CD8-positive, alpha-beta memory T cell (primary cell): Measurements from ENCODE around the gene GJC3. TPM values are rescaled to one million over a fixed set of nuclear protein-coding genes. Genes with fewer than 3 reads are reported as not detected.
A peak's percentile ranks its signal among the peaks of the same experiment; 100 is the strongest.

Source experiments
- CTCF ChIA-PET: fragments of 350-600 bp; sonication (Branson Sonifier 250); formaldehyde crosslinking; loops from one replicate; lab custom pipeline; 2021; ENCODE audit warnings: antibody characterized with exemption; lab: Charles Lee
- POLR2A ChIA-PET: fragments of 350-600 bp; sonication (Branson Sonifier 250); formaldehyde crosslinking; loops from one replicate; lab custom pipeline; 2021; ENCODE audit warnings: antibody characterized with exemption; lab: Charles Lee
- DNase-seq, 5 donors: peaks; one replicate each; pipeline versions ENCODE4 v3.0.0 to v3.0.0-alpha.2; 2020 to 2022; ENCODE audit warnings: mixed read lengths in 1 of 5
- H3K27ac ChIP-seq: one replicate; pipeline ENCODE4 v1.7.0; 2013; ENCODE audit warnings: low read depth, mild to moderate bottlenecking, low read length, moderate library complexity
- H3K27me3 ChIP-seq: 2 replicates; pipeline ENCODE4 v1.7.0; 2013; ENCODE audit warnings: low read length, mild to moderate bottlenecking; ENCODE audit not compliant: insufficient read depth, poor library complexity, severe bottlenecking
- H3K36me3 ChIP-seq: 2 replicates; pipeline ENCODE4 v1.7.0; 2013; ENCODE audit warnings: mild to moderate bottlenecking, low read length, moderate library complexity; ENCODE audit not compliant: insufficient read depth
- H3K4me1 ChIP-seq: 2 replicates; pipeline ENCODE4 v1.7.0; 2013; ENCODE audit warnings: mild to moderate bottlenecking, low read length, moderate library complexity; ENCODE audit not compliant: insufficient read depth
- H3K4me3 ChIP-seq: 2 replicates; pipeline ENCODE4 v1.7.0; 2013; ENCODE audit warnings: mild to moderate bottlenecking, low read length
- H3K9me3 ChIP-seq: 2 replicates; pipeline ENCODE4 v1.7.0; 2013; ENCODE audit warnings: mild to moderate bottlenecking, low read length
- H3K27ac Mint-ChIP-seq, 8 donors: one replicate each; pipeline ENCODE4 v1.8.0; 2020 to 2021; ENCODE audit warnings: mixed read lengths in 8 of 8, mild to moderate bottlenecking in 6 of 8, inconsistent platforms in 3 of 8, moderate library complexity in 3 of 8
- H3K27me3 Mint-ChIP-seq, 2 donors: one replicate each; pipeline ENCODE4 v1.8.0; 2020 to 2021; ENCODE audit warnings: mixed read lengths in 2 of 2, mild to moderate bottlenecking in 1 of 2, moderate library complexity in 1 of 2
- H3K36me3 Mint-ChIP-seq, 3 donors: one replicate each; pipeline ENCODE4 v1.8.0; 2020 to 2021; ENCODE audit warnings: mixed read lengths in 3 of 3, inconsistent platforms in 1 of 3, mild to moderate bottlenecking in 1 of 3
- H3K4me1 Mint-ChIP-seq, 3 donors: one replicate each; pipeline ENCODE4 v1.8.0; 2020 to 2021; ENCODE audit warnings: mixed read lengths in 3 of 3, inconsistent platforms in 1 of 3, mild to moderate bottlenecking in 1 of 3
- H3K4me3 Mint-ChIP-seq, 7 donors: one replicate each; pipeline ENCODE4 v1.8.0; 2020 to 2021; ENCODE audit warnings: mixed read lengths in 7 of 7, mild to moderate bottlenecking in 6 of 7, moderate library complexity in 4 of 7, inconsistent platforms in 2 of 7
- H3K9me3 Mint-ChIP-seq, 5 donors: one replicate each; pipeline ENCODE4 v1.8.0; 2020 to 2022; ENCODE audit warnings: mixed read lengths in 5 of 5, mild to moderate bottlenecking in 3 of 5, moderate library complexity in 2 of 5, inconsistent platforms in 1 of 5
- polyA plus RNA-seq: library from polyadenylated mRNA; unstranded; fragments of 300-500 nt; fragmentation: Illumina TruSeq; gene quantifications from one replicate; pipeline ENCODE4 v1.2.3, GENCODE V29; 2021
- total RNA-seq, 2 experiments: library from RNA; stranded (reverse); gene quantifications; one replicate each; pipeline ENCODE4 v1.2.3, GENCODE V29; 2021

The GJC3 gene
- total and polyA plus RNA-seq, 3 experiments from 2014 or later: 0.20 TPM; not detected in 2

DNA sequence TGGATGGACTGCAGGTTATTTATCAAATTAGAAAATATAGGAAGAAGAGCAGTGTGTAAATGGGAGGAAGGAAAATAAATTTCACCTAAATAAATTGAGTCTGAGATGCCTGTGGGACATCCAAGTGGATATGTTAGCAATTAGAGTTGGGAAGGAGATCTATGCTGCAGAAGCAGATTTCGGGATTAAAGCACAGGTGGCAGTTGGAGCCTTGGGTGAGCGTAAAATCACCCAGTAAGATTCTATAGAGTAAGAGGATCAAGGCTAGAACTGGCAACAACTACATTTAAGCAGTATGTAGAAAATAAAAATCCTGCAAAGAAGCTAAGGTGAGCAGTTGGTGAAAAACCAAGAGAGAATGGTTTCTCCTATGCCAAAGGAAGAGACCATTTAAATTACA is 18.4 kb downstream of the GJC3 start:
- Mint-ChIP-seq H3K4me3 (no peak overlapping the region), H3K9me3 (no peaks in the 10 kb centered on the region), H3K27me3 (no peaks in the 10 kb centered on the region), H3K36me3 (peaks cover 0 to 77% (median 14%) of the 10 kb centered on the region in 3 donors), H3K27ac (peak overlapping the region in 1 of 8 donors; percentile 8), H3K4me1 (peaks cover 45 to 78% (median 67%) of the 10 kb centered on the region in 3 donors)
- DNase-seq: no peak
- H3K27me3 ChIP-seq: no peaks in the 10 kb centered on the region
- H3K36me3 ChIP-seq: peaks cover 26% of the 10 kb centered on the region
- POLR2A ChIA-PET: no interaction called here
- H3K4me1 ChIP-seq: peaks cover 25% of the 10 kb centered on the region
- H3K9me3 ChIP-seq: no peaks in the 10 kb centered on the region
- no peak overlapping the region for H3K27ac ChIP-seq
- CTCF ChIA-PET: interaction anchor here (4.7 kb wide), 1 partner anchor 79 kb away, joined by 51 read pairs; no protein-coding TSS in a partner anchor
- no peak overlapping the region for H3K4me3 ChIP-seq

DNA sequence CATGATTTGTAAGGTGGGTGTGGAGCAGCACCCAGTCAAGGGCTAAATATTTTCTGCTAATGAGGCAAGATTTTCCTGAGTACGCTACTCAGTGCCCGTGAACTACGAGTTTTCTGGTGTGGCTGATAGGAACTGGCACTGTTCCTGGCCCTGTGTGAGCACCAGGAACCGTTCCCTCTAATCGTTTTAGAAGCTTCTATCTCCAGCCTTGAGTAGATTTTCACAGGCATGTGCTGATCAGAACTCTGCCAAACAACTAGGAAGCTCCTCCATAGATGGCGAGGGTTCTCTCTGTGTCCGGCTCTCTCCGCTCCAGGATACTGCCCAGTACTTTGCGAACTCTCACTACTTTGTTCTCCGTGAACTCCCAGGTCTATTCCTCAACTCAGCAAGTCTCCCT is 27.8 kb downstream of the GJC3 start:
- Mint-ChIP-seq H3K4me1 (peaks cover 15 to 17% (median 16%) of the 10 kb centered on the region in 3 donors), H3K9me3 (no peaks in the 10 kb centered on the region), H3K27ac (no peak overlapping the region), H3K4me3 (no peak overlapping the region), H3K36me3 (peaks cover 16 to 77% (median 31%) of the 10 kb centered on the region in 3 donors), H3K27me3 (no peaks in the 10 kb centered on the region)
- DNase-seq: no peak
- H3K4me3 ChIP-seq: no peak overlapping the region
- no peaks in the 10 kb centered on the region for H3K4me1 ChIP-seq
- no peaks in the 10 kb centered on the region for H3K9me3 ChIP-seq
- H3K36me3 ChIP-seq: peaks cover 35% of the 10 kb centered on the region
- H3K27me3 ChIP-seq: no peaks in the 10 kb centered on the region
- no peak overlapping the region for H3K27ac ChIP-seq
- ChIA-PET POLR2A (interaction anchor here (0.5 kb wide), 1 partner anchor 420 kb away, joined by 5 read pairs; no protein-coding TSS in a partner anchor), CTCF (no interaction called here)

DNA sequence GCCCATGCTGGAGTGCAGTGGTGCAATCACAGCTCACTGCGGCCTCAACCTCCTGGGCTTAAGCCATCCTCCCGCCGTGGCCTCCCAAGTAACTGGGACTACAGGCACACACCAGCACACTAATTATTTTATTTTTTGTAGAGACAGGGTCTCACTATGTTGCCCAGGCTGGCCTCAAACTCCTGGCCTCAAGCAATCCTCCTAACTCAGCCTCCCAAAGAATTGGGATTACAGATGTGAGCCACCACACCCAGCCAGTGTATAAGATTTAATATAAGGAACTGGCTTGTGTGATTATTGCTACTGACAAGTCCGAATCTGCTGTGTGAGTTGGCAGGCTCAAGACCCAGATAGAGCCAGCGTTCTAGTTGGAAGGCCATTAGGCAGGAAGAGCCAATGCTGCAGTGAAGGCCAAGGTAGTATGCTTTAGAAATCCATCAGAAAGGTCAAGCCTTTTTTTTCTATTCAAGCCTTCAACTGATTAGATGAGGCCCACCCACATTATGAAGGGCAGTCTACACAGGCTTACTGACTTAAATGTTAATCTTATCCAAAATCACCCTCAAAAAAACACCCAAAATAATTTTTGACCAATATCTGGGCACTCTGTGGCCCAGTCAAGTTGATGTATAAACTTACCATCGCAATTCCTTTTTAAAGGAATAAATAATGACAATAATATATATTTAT is 29.4 kb downstream of the GJC3 start:
- no peaks in the 10 kb centered on the region for H3K9me3 ChIP-seq
- Mint-ChIP-seq H3K36me3 (peaks cover 16 to 61% (median 31%) of the 10 kb centered on the region in 3 donors), H3K27me3 (no peaks in the 10 kb centered on the region), H3K4me1 (peaks cover 12 to 16% (median 14%) of the 10 kb centered on the region in 3 donors), H3K4me3 (no peak overlapping the region), H3K9me3 (no peaks in the 10 kb centered on the region), H3K27ac (peak overlapping the region in 1 of 8 donors; percentile 77)
- no peak overlapping the region for H3K4me3 ChIP-seq
- peaks cover 35% of the 10 kb centered on the region for H3K36me3 ChIP-seq
- DNase-seq: no peak
- POLR2A ChIA-PET: no interaction called here
- no peaks in the 10 kb centered on the region for H3K27me3 ChIP-seq
- CTCF ChIA-PET: interaction anchor here (1.0 kb wide), 1 partner anchor 13 kb away, joined by 3 read pairs; no protein-coding TSS in a partner anchor
- no peaks in the 10 kb centered on the region for H3K4me1 ChIP-seq
- no peak overlapping the region for H3K27ac ChIP-seq

DNA sequence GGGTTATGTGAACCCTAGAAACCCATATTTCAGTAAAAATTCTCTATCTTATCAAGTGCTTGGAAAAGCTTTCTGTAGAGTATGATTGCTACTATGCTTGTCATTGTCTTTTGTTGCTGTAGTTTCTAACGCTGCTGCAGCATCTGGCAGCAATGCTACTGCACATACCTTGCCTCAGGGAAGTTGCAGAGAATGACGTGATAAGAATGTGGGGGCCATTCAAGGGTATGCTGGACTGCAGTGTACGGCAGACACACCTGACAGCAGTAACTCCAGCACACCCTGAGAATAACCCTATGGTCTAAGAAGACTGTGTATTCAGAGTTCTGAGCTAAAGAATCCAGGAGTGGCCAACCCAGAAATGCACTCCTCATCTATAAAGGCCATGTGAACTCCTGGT is 30.6 kb downstream of the GJC3 start:
- no peaks in the 10 kb centered on the region for H3K27me3 Mint-ChIP-seq
- H3K36me3 Mint-ChIP-seq: peaks cover 16 to 52% (median 31%) of the 10 kb centered on the region in 3 donors
- Histone ChIP-seq H3K27me3 (no peaks in the 10 kb centered on the region), H3K4me1 (no peaks in the 10 kb centered on the region), H3K27ac (no peak overlapping the region), H3K36me3 (peaks cover 28% of the 10 kb centered on the region), H3K9me3 (no peaks in the 10 kb centered on the region), H3K4me3 (no peak overlapping the region)
- no peaks in the 10 kb centered on the region for H3K9me3 Mint-ChIP-seq
- H3K4me1 Mint-ChIP-seq: peaks cover 11 to 16% (median 14%) of the 10 kb centered on the region in 3 donors
- ChIA-PET CTCF (no interaction called here), POLR2A (interaction anchor here (0.5 kb wide), 1 partner anchor 24 kb away, joined by 3 read pairs; no protein-coding TSS in a partner anchor)
- H3K4me3 Mint-ChIP-seq: no peak overlapping the region
- H3K27ac Mint-ChIP-seq: peak overlapping the region in 4 of 8 donors; percentile 11 to 60 (median 34)
- no peak for DNase-seq

DNA sequence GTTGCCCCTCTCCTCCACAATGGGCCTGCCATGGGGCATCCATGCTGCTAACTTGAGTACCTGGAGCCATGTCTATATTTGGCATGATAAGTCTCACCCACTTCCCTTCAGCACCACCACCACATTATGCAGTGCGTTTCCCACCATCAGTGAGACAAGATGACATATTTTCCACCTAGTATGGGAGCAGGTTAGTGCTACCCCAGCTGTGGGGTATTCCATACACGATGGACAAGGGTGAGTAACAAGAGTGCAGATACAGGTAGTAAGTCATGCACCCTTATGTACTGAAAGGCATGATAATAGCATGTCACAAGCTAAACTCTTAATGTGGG is 31.4 kb downstream of the GJC3 start:
- H3K27ac Mint-ChIP-seq: peak overlapping the region in 6 of 8 donors; percentile 21 to 90 (median 65)
- CTCF ChIA-PET: no interaction called here

DNA sequence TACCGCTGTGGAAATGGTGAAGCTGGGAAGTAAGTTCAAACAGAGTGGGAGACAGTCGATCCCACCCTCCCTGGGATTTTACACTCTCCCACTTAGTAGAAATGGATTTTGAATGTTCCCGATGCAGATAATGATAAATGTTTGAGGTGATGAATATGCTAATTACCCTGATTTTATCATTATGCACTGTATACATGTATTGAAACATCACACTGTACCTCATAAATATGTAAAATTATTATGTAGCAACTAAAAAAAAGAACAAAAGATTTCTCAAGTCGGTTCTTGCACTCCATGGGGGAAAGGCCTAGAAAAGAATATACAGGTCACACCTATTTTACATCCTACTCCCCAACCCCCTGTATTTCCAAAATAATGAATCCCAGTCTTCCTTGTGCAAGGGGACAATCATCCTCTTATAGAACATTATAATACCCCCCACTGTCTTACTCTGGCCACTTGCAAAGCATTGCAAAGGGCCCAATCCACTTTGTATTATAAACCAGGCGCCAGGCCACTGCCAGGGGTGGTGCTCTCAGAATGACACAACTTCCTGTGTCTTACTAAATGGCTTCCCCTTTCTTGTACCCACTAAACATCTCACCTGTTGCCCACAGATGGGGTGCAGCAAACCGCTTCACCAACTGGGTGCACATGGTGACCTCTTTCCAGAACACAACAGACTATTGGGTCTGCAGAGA is 31.9 kb downstream of the GJC3 start:
- no peaks in the 10 kb centered on the region for H3K9me3 ChIP-seq
- no peaks in the 10 kb centered on the region for H3K4me1 ChIP-seq
- Mint-ChIP-seq H3K27ac (peak overlapping the region in 6 of 8 donors; percentile 21 to 90 (median 74)), H3K9me3 (no peaks in the 10 kb centered on the region), H3K4me1 (peaks cover 12 to 16% (median 14%) of the 10 kb centered on the region in 3 donors), H3K4me3 (no peak overlapping the region), H3K27me3 (peaks cover 0 to 3% of the 10 kb centered on the region in 2 donors), H3K36me3 (peaks cover 6 to 46% (median 22%) of the 10 kb centered on the region in 3 donors)
- CTCF ChIA-PET: no interaction called here
- peaks cover 16% of the 10 kb centered on the region for H3K36me3 ChIP-seq
- DNase-seq: no peak
- no peak overlapping the region for H3K27ac ChIP-seq
- H3K4me3 ChIP-seq: no peak overlapping the region
- no peaks in the 10 kb centered on the region for H3K27me3 ChIP-seq
- POLR2A ChIA-PET: no interaction called here

More for the DNA sequence above, 31.4 kb downstream of the GJC3 start:
- Mint-ChIP-seq H3K4me3 (no peak overlapping the region), H3K4me1 (peaks cover 11 to 16% (median 14%) of the 10 kb centered on the region in 3 donors), H3K27me3 (peaks cover 0 to under 1% of the 10 kb centered on the region in 2 donors), H3K9me3 (no peaks in the 10 kb centered on the region), H3K36me3 (peaks cover 12 to 46% (median 27%) of the 10 kb centered on the region in 3 donors)
- Histone ChIP-seq H3K27me3 (no peaks in the 10 kb centered on the region), H3K27ac (no peak overlapping the region), H3K36me3 (peaks cover 21% of the 10 kb centered on the region), H3K4me1 (no peaks in the 10 kb centered on the region), H3K9me3 (no peaks in the 10 kb centered on the region), H3K4me3 (no peak overlapping the region)
- POLR2A ChIA-PET: no interaction called here
- DNase-seq: no peak

DNA sequence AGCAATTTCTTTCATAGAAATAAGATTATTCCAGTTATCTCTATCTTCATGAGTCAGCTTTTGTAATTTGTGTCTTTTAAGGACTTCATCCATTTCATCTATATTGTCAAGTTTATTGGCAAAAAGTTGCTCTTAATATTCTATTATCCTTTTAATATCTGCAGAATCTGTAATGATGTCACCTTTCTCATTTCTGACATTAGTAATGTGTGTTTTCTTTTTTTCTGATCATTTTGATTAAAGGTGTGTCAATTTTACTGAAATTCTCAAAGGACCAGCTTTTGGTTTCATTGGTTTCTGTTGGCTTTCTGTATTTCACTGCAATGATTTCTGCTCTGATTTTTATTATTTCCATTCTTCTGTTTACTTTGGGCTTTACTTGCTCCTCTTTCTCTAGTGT is 34.7 kb downstream of the GJC3 start:
- POLR2A ChIA-PET: no interaction called here
- peaks cover 14 to 16% (median 14%) of the 10 kb centered on the region in 3 donors for H3K4me1 Mint-ChIP-seq

DNA sequence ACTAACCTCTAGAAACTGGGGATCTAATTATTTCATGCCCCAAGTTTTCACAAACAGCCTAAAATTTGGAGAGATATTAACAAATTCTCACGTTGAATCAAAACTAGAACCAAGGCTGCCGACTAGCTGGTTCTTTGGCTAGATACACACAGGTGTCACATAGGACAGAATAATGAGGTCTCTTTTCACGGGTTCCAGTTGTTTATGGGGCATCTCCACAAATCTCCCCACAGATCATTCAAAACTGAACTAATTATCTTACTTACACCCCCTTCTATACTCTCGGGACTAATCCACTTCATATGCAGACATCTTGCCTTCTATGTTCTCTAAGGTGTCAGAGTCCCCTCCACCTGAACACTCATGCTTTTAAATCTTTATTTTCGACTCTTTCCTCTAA is 36.1 kb downstream of the GJC3 start:
- H3K36me3 ChIP-seq: peaks cover 5% of the 10 kb centered on the region
- DNase-seq: no peak
- no peaks in the 10 kb centered on the region for H3K9me3 ChIP-seq
- H3K27me3 Mint-ChIP-seq: peaks cover 0 to 3% of the 10 kb centered on the region in 2 donors
- no peaks in the 10 kb centered on the region for H3K27me3 ChIP-seq
- H3K9me3 Mint-ChIP-seq: no peaks in the 10 kb centered on the region
- peaks cover 9 to 14% (median 13%) of the 10 kb centered on the region in 3 donors for H3K4me1 Mint-ChIP-seq
- no peak overlapping the region for H3K4me3 Mint-ChIP-seq
- H3K27ac ChIP-seq: no peak overlapping the region
- H3K4me1 ChIP-seq: no peaks in the 10 kb centered on the region
- ChIA-PET POLR2A (no interaction called here), CTCF (no interaction called here)
- no peak overlapping the region for H3K4me3 ChIP-seq
- H3K27ac Mint-ChIP-seq: no peak overlapping the region
- peaks cover 21 to 42% (median 26%) of the 10 kb centered on the region in 3 donors for H3K36me3 Mint-ChIP-seq

More for the DNA sequence above, 34.7 kb downstream of the GJC3 start:
- DNase-seq: no peak
- Histone ChIP-seq H3K4me3 (no peak overlapping the region), H3K36me3 (peaks cover 5% of the 10 kb centered on the region), H3K27me3 (no peaks in the 10 kb centered on the region), H3K9me3 (no peaks in the 10 kb centered on the region), H3K27ac (no peak overlapping the region), H3K4me1 (no peaks in the 10 kb centered on the region)
- peaks cover 0 to 3% of the 10 kb centered on the region in 2 donors for H3K27me3 Mint-ChIP-seq
- H3K27ac Mint-ChIP-seq: peak overlapping the region in 1 of 8 donors; percentile 28
- no peak overlapping the region for H3K4me3 Mint-ChIP-seq
- H3K36me3 Mint-ChIP-seq: peaks cover 20 to 48% (median 21%) of the 10 kb centered on the region in 3 donors
- CTCF ChIA-PET: no interaction called here
- no peaks in the 10 kb centered on the region for H3K9me3 Mint-ChIP-seq
